NT2/D1 (cell line): Measurements from ENCODE around the gene GRB7.
A peak's percentile ranks its signal among the peaks of the same experiment; 100 is the strongest.
"Not testable (repeated sequence)": the region's sequence is repeated elsewhere in the genome, so short reads cannot be mapped to it uniquely, and the experiment has no call there.

Experiments used
- DNase-seq: peaks from one replicate; pipeline ENCODE4 v3.0.0-alpha.2; 2011; ENCODE audit warnings: low read depth, low spot score
- H3K27me3 ChIP-seq: 2 replicates; pipeline ENCODE4 v1.6.0; 2011; ENCODE audit warnings: mild to moderate bottlenecking; ENCODE audit not compliant: insufficient read length, insufficient read depth
- H3K36me3 ChIP-seq: 2 replicates; pipeline ENCODE4 v1.6.1; 2011; ENCODE audit warnings: mild to moderate bottlenecking, low read length, mixed read lengths; ENCODE audit not compliant: insufficient read depth, insufficient read length
- H3K4me1 ChIP-seq: 2 replicates; pipeline ENCODE4 v1.5.1; 2011; ENCODE audit not compliant: insufficient read depth, insufficient read length
- H3K4me3 ChIP-seq: 2 replicates; pipeline ENCODE4 v1.5.1; 2011; ENCODE audit warnings: low read depth; ENCODE audit not compliant: insufficient read length
- H3K9ac ChIP-seq: 2 replicates; pipeline ENCODE4 v1.6.0; 2011; ENCODE audit warnings: low read depth; ENCODE audit not compliant: insufficient read length
- H3K9me3 ChIP-seq: 2 replicates; pipeline ENCODE4 v1.5.1; 2011; ENCODE audit warnings: mild to moderate bottlenecking, low read length; ENCODE audit not compliant: insufficient read depth
- SUZ12 ChIP-seq: IDR thresholded peaks from 2 replicates; pipeline ENCODE4 v1.6.1; 2011; ENCODE audit not compliant: insufficient read length, insufficient read depth; ENCODE audit errors: extremely low read depth
- YY1 ChIP-seq: IDR thresholded peaks from 2 replicates; pipeline ENCODE4 v1.6.1; 2011; ENCODE audit not compliant: insufficient read length, insufficient read depth
- ZNF274 ChIP-seq: IDR thresholded peaks from 2 replicates; pipeline ENCODE4 v1.6.1; 2011; ENCODE audit warnings: mild to moderate bottlenecking, low read depth, low read length

Gene GRB7

DNA sequence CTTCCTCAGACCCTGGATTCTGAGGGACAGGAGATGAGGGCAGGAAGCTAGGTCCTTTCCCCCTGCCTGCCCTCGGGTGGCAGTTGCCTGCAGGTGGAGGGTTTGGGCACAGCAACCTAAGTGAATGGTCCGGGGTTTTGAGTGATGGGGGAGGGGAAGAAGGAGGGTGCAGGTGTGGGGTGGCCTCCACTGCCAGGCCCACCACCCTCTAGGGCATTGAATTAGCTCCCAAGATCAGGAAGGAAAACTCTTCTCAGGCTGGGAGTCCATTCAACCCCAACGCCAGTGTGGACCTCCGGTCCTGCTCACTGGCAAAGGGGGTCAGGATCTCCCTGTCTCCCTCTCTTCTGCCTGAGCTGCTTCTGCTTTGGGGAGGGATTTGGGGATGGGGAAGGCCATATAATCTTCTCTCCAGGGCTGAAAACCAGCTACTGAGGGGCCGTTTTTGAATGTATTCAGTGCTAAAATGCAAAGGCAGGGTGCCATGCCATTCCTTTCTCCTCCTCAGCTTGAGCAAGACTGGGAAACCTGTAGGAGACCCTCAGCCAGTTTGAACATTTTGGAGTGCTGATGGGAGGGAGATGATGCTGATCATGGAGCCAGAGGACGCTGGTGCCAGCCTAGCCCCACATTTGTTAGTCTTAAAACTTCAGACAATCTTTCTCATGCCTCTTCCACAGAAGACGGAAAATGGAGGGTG lies 18.8 kb downstream of the GRB7 start:
- Histone ChIP-seq H3K27me3 (no peaks in the 10 kb centered on the region), H3K36me3 (no peaks in the 10 kb centered on the region), H3K4me1 (peaks cover 32% of the 10 kb centered on the region), H3K4me3 (no peak overlapping the region), H3K9me3 (no peaks in the 10 kb centered on the region), H3K9ac (peak overlapping the region; percentile 11)
- DNase-seq: no peak
- TF ChIP-seq YY1 (no peak), SUZ12 (no peak), ZNF274 (no peak)

DNA sequence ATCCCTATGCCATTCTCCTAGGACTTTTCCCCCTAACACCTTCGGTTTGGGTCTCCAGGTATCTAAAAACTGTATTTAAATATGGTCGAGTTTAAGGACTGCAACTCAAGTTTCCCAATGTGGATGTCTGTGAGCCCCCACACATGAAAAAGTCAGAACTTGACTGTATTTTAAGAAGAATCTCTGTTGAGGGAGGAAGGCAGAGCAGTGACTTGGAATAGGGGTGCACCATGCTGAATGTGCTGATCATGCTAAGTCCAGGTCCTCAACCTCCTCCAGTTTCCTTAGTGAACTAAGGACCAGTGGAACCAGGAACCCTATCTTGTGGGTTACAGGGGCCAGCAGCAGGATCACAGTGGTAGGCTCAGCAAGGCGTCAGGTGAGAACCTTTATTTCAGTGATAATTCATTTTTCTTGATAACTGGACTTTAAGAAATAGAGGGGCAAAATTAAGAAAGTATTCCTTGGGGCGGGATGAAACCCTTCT lies 19.5 kb downstream of the GRB7 start:
- no peak for DNase-seq
- TF ChIP-seq ZNF274: no peak
- TF ChIP-seq YY1: no peak
- no peak for TF ChIP-seq SUZ12
- Histone ChIP-seq H3K36me3 (no peaks in the 10 kb centered on the region), H3K4me3 (no peak overlapping the region), H3K9ac (no peak overlapping the region), H3K9me3 (no peaks in the 10 kb centered on the region), H3K4me1 (peaks cover 26% of the 10 kb centered on the region), H3K27me3 (no peaks in the 10 kb centered on the region)

DNA sequence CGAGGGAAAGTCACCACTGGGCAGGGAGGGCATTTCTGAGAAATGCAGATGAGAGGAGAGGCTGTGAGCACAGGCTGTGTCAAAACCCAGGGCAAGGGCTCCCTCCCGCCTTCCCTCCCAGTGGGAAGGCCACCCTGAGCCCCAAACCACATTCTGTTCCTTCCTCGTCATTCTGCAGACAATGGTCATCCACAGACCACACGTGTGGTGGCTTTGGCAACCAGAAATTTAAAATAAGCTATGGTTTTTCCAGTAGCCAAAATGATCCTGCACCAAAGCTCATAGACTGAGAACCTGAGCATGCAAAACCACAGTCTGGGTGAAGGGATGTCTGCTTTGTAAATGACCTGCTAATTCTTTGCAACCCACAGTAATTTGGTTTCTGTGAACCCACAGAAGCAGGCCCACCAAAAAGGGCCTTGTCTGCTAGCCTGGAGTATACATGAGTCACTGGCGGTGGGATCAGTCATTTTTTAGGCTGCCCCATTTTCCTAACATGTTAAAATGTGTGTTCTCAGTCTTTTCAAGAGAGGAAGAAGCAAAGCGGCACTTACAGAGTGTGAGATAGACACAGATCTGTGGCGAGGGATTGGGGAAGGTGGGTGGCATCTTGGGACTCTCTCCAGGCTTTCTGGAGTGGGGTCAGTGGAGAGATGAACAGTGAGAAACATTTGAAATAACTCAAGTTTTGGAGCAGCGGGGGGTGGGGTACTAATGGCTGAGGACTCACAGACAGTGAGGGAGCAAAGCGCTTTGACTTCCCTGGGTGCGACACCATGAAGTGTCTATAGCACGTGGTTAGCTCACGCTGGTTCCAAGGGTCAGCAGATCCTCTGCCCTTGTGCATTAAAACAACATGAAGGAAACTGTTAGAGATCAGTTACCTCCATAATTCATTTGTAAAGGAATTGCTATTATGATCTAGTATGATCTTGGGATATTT lies 20.5 kb downstream of the GRB7 start:
- Histone ChIP-seq H3K9me3 (no peaks in the 10 kb centered on the region), H3K27me3 (no peaks in the 10 kb centered on the region), H3K36me3 (no peaks in the 10 kb centered on the region), H3K4me3 (no peak overlapping the region), H3K9ac (no peak overlapping the region), H3K4me1 (peaks cover 22% of the 10 kb centered on the region)
- TF ChIP-seq SUZ12: no peak
- no peak for TF ChIP-seq ZNF274
- TF ChIP-seq YY1: no peak
- no peak for DNase-seq

- Histone ChIP-seq H3K4me3 (no peak overlapping the region), H3K4me1 (peaks cover 22% of the 10 kb centered on the region), H3K36me3 (no peaks in the 10 kb centered on the region), H3K9me3 (no peaks in the 10 kb centered on the region), H3K27me3 (no peaks in the 10 kb centered on the region), H3K9ac (no peak overlapping the region)
- no peak for DNase-seq
- TF ChIP-seq YY1: no peak
- TF ChIP-seq SUZ12: no peak
- no peak for TF ChIP-seq ZNF274
These were observed 21.5 kb downstream of the GRB7 start for GRCh38 chr17:39759204-39759603.

DNA sequence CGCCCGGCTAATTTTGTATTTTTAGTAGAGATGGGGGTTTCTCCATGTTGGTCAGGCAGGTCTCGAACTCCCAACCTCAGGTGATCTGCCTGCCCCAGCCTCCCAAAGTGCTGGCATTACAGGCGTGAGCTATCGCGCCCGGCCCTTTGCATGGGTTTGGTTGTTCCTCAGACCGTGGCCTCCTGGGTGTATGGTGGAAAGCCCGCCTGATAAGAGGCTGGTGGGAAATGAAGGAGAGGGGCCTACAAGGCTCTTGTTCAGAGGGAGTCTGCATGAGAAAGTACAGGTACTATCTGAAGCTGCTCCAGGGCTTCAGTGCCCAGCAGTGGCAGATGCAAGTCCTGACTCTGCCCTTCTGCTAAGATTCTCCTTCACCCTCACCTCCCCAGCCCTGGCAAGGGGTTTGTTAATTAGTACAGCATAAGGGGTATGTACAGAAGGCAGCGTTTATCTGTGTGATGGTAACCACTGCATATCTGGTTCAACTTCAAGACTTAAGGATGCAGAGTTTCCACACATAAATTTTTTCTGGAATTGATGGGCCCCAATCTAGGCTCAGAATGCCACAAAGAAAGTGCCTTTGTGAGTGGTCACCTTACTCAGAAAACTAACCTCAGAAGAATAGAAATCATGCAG lies 24.2 kb downstream of the GRB7 start:
- DNase-seq: no peak
- Histone ChIP-seq H3K9me3 (peaks cover 14% of the 10 kb centered on the region), H3K4me1 (peaks cover 4% of the 10 kb centered on the region), H3K4me3 (no peak overlapping the region), H3K27me3 (no peaks in the 10 kb centered on the region), H3K36me3 (no peaks in the 10 kb centered on the region), H3K9ac (no peak overlapping the region)
- TF ChIP-seq YY1: no peak

DNA sequence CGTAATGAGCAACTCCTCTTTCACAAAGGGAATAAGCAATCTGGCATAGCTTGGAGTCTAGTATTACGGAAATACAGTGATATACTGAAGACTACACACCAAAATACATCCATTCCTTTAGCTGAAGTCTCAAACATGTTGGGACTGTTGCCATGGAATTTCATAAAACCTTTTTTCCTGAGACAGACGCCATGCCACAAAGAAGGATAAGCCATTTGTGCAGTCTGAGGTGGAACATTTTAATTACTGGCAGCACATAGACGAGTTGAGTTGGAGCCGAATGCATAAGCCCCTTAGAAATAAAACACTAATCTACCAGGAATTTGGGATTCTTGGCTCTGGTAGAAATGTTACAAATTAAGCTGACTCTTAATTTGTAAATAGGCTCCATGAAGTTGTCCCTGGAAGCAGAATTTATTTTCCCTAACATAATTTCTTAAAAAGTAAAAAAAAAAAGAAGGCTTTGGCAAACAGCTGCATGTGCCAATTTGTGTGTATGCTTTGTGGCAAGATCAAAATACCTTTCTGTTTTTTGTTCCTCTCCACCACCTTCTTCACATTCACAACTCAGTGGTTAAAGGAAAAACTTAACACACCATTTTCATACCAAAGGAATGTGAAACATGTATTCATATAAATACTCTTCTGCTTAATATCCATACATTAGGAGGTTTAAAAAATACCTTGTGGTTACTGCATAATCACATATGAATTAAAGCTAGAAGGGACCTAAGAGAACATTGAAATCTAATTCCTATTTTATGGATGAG lies 25.5 kb downstream of the GRB7 start:
- H3K36me3 ChIP-seq: no peaks in the 10 kb centered on the region
- TF ChIP-seq YY1 (no peak), SUZ12 (no peak), ZNF274 (no peak)
- no peak overlapping the region for H3K9ac ChIP-seq
- H3K4me1 ChIP-seq: no peaks in the 10 kb centered on the region
- no peak overlapping the region for H3K4me3 ChIP-seq
- H3K9me3 ChIP-seq: peaks cover 14% of the 10 kb centered on the region
- no peak for DNase-seq
- H3K27me3 ChIP-seq: no peaks in the 10 kb centered on the region

GRCh38 chr17:39764171-39764570 lies 26.4 kb downstream of the GRB7 start:
- H3K4me1 ChIP-seq, H3K4me3 ChIP-seq, H3K9ac ChIP-seq, H3K36me3 ChIP-seq, DNase-seq, H3K27me3 ChIP-seq: not testable (repeated sequence)
- peaks cover 14% of the 10 kb centered on the region for H3K9me3 ChIP-seq
